Panc1 (cell line): ENCODE data around the gene DHX32. TPM values are rescaled to one million over a fixed set of nuclear protein-coding genes. Genes with fewer than 3 reads are reported as not detected.
A peak's percentile ranks its signal among the peaks of the same experiment; 100 is the strongest.

Experiments
- ATAC-seq: fragments of 200-7000 bp; cut with Tn5 transposase; 2 replicates; pipeline ENCODE4 v1.9.1; 2020; ENCODE audit warnings: mild to moderate bottlenecking, moderate library complexity
- BruUV-seq: library from RNA; stranded (reverse); fragments of 400-500 nt; replicated peaks from 2 replicates; lab custom pipeline; 2021; lab: Mats Ljungman, UMichigan
- CTCF ChIA-PET: fragments of 300-600 bp; sonication (Branson Sonifier 250); formaldehyde crosslinking; loops from one replicate; lab custom pipeline; 2022; ENCODE audit warnings: antibody characterized with exemption; lab: Charles Lee
- POLR2A ChIA-PET: fragments of 300-600 bp; sonication (Branson Sonifier 250); formaldehyde crosslinking; loops from one replicate; lab custom pipeline; 2022; ENCODE audit warnings: antibody characterized with exemption; lab: Charles Lee
- DNase-seq: peaks from one replicate; pipeline ENCODE4 v3.0.0-alpha.2; 2010; ENCODE audit warnings: low read depth, low spot score
- H3K27ac ChIP-seq: 2 replicates; pipeline ENCODE4 v1.5.1; 2011; ENCODE audit warnings: mild to moderate bottlenecking, low read length, inconsistent platforms
- H3K27me3 ChIP-seq: fragments of 200-500 bp; sonication (Bioruptor generic); 2 replicates; pipeline ENCODE4 v1.6.0; 2014; ENCODE audit warnings: low read length, inconsistent platforms; ENCODE audit not compliant: control insufficient read depth, insufficient read depth
- H3K36me3 ChIP-seq: fragments of 200-500 bp; sonication (Bioruptor generic); 2 replicates; pipeline ENCODE4 v1.5.1; 2014; ENCODE audit warnings: inconsistent platforms, mild to moderate bottlenecking, low read length, moderate library complexity; ENCODE audit not compliant: control insufficient read depth, insufficient read depth
- H3K4me1 ChIP-seq: 2 replicates; pipeline ENCODE4 v1.5.1; 2011; ENCODE audit warnings: inconsistent platforms, mild to moderate bottlenecking, low read length, moderate library complexity; ENCODE audit not compliant: control insufficient read depth, insufficient read depth
- H3K4me3 ChIP-seq, 2 experiments: 2 replicates each; pipeline ENCODE4 v1.5.1; 2011 to 2012; ENCODE audit warnings: low read depth in 2 of 2, low read length in 2 of 2, mild to moderate bottlenecking in 2 of 2, inconsistent platforms in 1 of 2, moderate library complexity in 1 of 2
- H3K9me3 ChIP-seq: fragments of 200-500 bp; sonication (Bioruptor generic); 2 replicates; pipeline ENCODE4 v1.5.1; 2014; ENCODE audit warnings: low read depth, mild to moderate bottlenecking, inconsistent platforms, low read length, moderate library complexity; ENCODE audit not compliant: control insufficient read depth, insufficient read depth
- POLR2AphosphoS5 ChIP-seq: IDR thresholded peaks from 2 replicates; pipeline ENCODE4 v1.6.1; 2012; ENCODE audit warnings: mild to moderate bottlenecking, low read depth, low read length, moderate library complexity
- REST ChIP-seq, 2 experiments: IDR thresholded peaks; 2 replicates each; pipeline ENCODE4 v1.6.1; 2011 to 2012; ENCODE audit warnings: low read depth in 2 of 2, control low read depth in 1 of 2, low read length in 1 of 2, mild to moderate bottlenecking in 1 of 2, moderate library complexity in 1 of 2; ENCODE audit not compliant: insufficient read depth in 1 of 2
- SIN3A ChIP-seq: IDR thresholded peaks from 2 replicates; pipeline ENCODE4 v1.6.1; 2012; ENCODE audit warnings: low read depth, mild to moderate bottlenecking, low read length, moderate library complexity, borderline replicate concordance; ENCODE audit not compliant: insufficient read depth
- TCF7L2 ChIP-seq: IDR thresholded peaks from 2 replicates; pipeline ENCODE4 v1.6.1; 2011; ENCODE audit warnings: mild to moderate bottlenecking, low read depth, low read length, inconsistent platforms
- in situ Hi-C: cut with HindIII; loops from 2 replicates; pipeline ENCODE4 v1.10.0; 2016; ENCODE audit warnings: low sequenced_read_pairs, low pct_unique_long_range_greater_than_20kb
- intact Hi-C: fragments of 100-400 bp; cut with micrococcal nuclease; formaldehyde crosslinking; loops from one replicate; pipeline ENCODE4 v1.10.0; 2022; ENCODE audit not compliant: unreplicated experiment
- total RNA-seq: library from RNA; stranded (reverse); gene quantifications from one replicate; pipeline ENCODE4 v1.2.1, GENCODE V29; 2021; ENCODE audit not compliant: unreplicated experiment
- TF ChIP-seq, protein P1 (sequence below): fragments of 450-650 bp; IDR thresholded peaks from 2 replicates; pipeline ENCODE4 v1.5.1; 2017; ENCODE audit warnings: mild to moderate bottlenecking

DHX32 gene
- total RNA-seq, 1 experiment from 2014 or later: 117 TPM

DNA sequence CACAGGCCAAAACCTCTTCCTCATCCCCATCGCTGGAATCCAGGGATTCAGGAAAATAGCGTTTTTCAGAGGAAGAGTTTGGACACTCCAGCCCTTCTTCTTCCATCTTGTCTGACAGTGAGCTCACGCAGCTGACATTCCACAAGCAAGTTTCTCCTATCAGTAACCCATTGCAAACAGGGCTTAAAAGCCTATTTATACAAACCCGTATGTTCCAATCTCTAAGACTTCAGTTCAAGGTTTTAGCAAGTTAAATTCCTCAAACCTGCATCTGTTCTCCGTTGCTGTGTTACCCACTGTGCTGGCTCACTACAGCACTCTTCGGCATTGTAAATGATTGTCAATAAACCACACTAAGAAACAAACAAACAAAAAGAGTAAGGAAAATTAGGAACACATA, 373 bp downstream of the DHX32 start:
- CTCF ChIA-PET: no interaction called here
- Histone ChIP-seq H3K4me3 (peak overlapping the region; percentile 16 to 21; a peak in 3 of 4 replicates), H3K27ac (peak overlapping the region; percentile 97), H3K36me3 (peaks cover 11% of the 10 kb centered on the region; the same call in 1 of the 2 replicates), H3K27me3 (no peaks in the 10 kb centered on the region), H3K4me1 (peaks cover 55% of the 10 kb centered on the region), H3K9me3 (peaks cover 14% of the 10 kb centered on the region; the same call in 1 of the 2 replicates)
- TF ChIP-seq, protein P1, sequence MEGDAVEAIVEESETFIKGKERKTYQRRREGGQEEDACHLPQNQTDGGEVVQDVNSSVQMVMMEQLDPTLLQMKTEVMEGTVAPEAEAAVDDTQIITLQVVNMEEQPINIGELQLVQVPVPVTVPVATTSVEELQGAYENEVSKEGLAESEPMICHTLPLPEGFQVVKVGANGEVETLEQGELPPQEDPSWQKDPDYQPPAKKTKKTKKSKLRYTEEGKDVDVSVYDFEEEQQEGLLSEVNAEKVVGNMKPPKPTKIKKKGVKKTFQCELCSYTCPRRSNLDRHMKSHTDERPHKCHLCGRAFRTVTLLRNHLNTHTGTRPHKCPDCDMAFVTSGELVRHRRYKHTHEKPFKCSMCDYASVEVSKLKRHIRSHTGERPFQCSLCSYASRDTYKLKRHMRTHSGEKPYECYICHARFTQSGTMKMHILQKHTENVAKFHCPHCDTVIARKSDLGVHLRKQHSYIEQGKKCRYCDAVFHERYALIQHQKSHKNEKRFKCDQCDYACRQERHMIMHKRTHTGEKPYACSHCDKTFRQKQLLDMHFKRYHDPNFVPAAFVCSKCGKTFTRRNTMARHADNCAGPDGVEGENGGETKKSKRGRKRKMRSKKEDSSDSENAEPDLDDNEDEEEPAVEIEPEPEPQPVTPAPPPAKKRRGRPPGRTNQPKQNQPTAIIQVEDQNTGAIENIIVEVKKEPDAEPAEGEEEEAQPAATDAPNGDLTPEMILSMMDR: no peak
- TF ChIP-seq REST (IDR thresholded peaks at IDR 0.05; ENCODE audit: insufficient read depth in 1 of 2, low read depth in 2 of 2, low read length in 1 of 2) (no peak), TCF7L2 (no peak; the same call in 1 of the 2 replicates), SIN3A (no peak), POLR2AphosphoS5 (no peak)
- in situ Hi-C loops: no loop called here
- POLR2A ChIA-PET: no interaction called here
- intact Hi-C loops: no loop called here
- BruUV-seq: no TSS peak
- no peak for DNase-seq
- no peak for ATAC-seq

DNA sequence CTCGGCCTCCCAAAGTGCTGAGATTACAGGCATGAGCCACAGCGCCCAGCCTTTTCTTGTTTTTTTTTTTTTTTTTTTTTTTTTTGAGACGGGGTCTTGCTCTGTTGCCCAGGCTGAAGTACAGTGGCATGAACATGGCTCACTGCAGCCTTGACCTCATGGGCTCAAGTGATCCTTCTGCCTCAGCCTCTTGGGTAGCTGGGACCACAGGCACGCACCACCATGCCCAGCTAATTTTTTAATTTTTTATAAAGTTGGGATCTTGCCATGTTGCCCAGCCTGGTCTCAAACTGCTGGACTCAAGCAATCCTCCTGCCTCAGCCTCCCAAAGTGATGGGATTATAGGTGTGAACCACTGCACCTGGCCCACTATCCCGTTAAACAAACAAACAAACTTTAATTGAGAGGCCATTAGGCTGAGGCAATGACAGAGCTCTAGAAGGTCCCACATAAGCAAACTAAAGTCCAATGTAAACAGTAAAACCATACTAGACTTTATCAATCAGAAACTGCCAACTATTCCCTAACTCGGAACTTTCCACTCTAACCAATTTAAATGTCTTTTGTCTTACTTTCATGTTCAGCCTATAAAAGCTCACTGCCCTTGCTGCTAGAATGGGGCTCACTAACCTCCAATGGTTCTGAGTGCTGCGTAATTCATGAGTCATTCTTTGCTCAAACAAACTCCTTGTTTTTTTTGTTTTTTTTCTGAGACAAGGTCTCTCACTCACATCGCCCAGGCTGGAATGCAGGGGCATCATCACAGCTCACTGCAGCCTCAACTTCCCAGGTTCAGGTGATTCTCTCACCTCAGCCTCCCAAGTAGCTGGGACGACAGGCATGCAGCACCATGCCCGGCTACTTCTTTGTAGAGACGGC, 1.9 kb downstream of the DHX32 start:
- ATAC-seq (peak; percentile 94), DNase-seq (peak; percentile 89)
- peak overlapping the region in 1 of 2 experiments; percentile 25; a peak in 2 of 4 replicates for H3K4me3 ChIP-seq
- intact Hi-C loops: no loop called here
- ChIA-PET CTCF (interaction anchor here (0.7 kb wide), 1 partner anchor 870 kb away, joined by 5 read pairs; no protein-coding TSS in a partner anchor), POLR2A (interaction anchor here (0.6 to 0.7 kb wide), 3 partner anchors 13 to 183 kb away, joined by 3 to 8 read pairs (median 6); no protein-coding TSS in a partner anchor)
- TF ChIP-seq SIN3A (no peak), POLR2AphosphoS5 (peak; percentile 74; the same call in 1 of the 2 replicates), REST (IDR thresholded peaks at IDR 0.05; ENCODE audit: insufficient read depth in 1 of 2, low read depth in 2 of 2, low read length in 1 of 2) (no peak), TCF7L2 (peak; percentile 98)
- TF ChIP-seq, protein P1: no peak
- peaks cover 51% of the 10 kb centered on the region for H3K4me1 ChIP-seq
- peaks cover 14% of the 10 kb centered on the region; the same call in 1 of the 2 replicates for H3K9me3 ChIP-seq
- peak overlapping the region; percentile 97 for H3K27ac ChIP-seq
- no peaks in the 10 kb centered on the region for H3K27me3 ChIP-seq
- in situ Hi-C loops: no loop called here
- peaks cover 14% of the 10 kb centered on the region for H3K36me3 ChIP-seq
- no TSS peak for BruUV-seq
